Karpas-422 (cell line): Measurements from ENCODE around the gene LRP1B. TPM values are rescaled to one million over a fixed set of nuclear protein-coding genes. Genes with fewer than 3 reads are reported as not detected.
"Not testable (repeated sequence)": the region's sequence is repeated elsewhere in the genome, so short reads cannot be mapped to it uniquely, and the experiment has no call there.

Experiments
- DNase-seq: peaks from one replicate; pipeline ENCODE4 v3.0.0-alpha.2; 2015
- H2AFZ ChIP-seq: fragments of 200-600 bp; sonication (generic); 2 replicates; pipeline ENCODE4 v1.6.1; 2014; ENCODE audit warnings: antibody characterized with exemption, low read length, mixed read lengths
- H3K27ac ChIP-seq: fragments of 200-600 bp; sonication (generic); 2 replicates; pipeline ENCODE4 v1.5.1; 2014; ENCODE audit warnings: mild to moderate bottlenecking, low read length, moderate library complexity
- H3K27me3 ChIP-seq: fragments of 200-600 bp; sonication (generic); 2 replicates; pipeline ENCODE4 v1.6.1; 2014; ENCODE audit warnings: low read length, mixed read lengths
- H3K36me3 ChIP-seq: fragments of 200-600 bp; sonication (generic); 2 replicates; pipeline ENCODE4 v1.6.1; 2014; ENCODE audit warnings: low read length, mixed read lengths; ENCODE audit not compliant: insufficient read depth
- H3K4me1 ChIP-seq: fragments of 200-600 bp; sonication (generic); 2 replicates; pipeline ENCODE4 v1.6.1; 2014; ENCODE audit warnings: mild to moderate bottlenecking, low read length, mixed read lengths
- H3K4me2 ChIP-seq: fragments of 200-600 bp; sonication (generic); 2 replicates; pipeline ENCODE4 v1.6.1; 2014; ENCODE audit warnings: low read length, low read depth, mild to moderate bottlenecking; ENCODE audit not compliant: poor library complexity, severe bottlenecking
- H3K4me3 ChIP-seq: fragments of 200-600 bp; sonication (generic); 2 replicates; pipeline ENCODE4 v1.5.1; 2014; ENCODE audit warnings: mild to moderate bottlenecking, antibody characterized with exemption, low read length, mixed read lengths
- H3K79me2 ChIP-seq: fragments of 200-600 bp; sonication (generic); 2 replicates; pipeline ENCODE4 v1.6.1; 2014; ENCODE audit warnings: mild to moderate bottlenecking, low read length, mixed read lengths
- H3K9ac ChIP-seq: fragments of 200-600 bp; sonication (generic); 2 replicates; pipeline ENCODE4 v1.6.0; 2014; ENCODE audit warnings: low read length
- H3K9me2 ChIP-seq: fragments of 200-600 bp; sonication (generic), shearing (Covaris generic); replicated peaks from 2 replicates; pipeline ENCODE4 v1.6.0; 2014; ENCODE audit warnings: mild to moderate bottlenecking, low read length, moderate library complexity; ENCODE audit not compliant: insufficient read depth
- H3K9me3 ChIP-seq: fragments of 300-700, 200-600 bp; sonication (generic); 2 replicates; pipeline ENCODE4 v1.6.1; 2014; ENCODE audit warnings: low read length, mixed read lengths
- H4K20me1 ChIP-seq: fragments of 200-600 bp; sonication (generic); 2 replicates; pipeline ENCODE4 v1.6.1; 2014; ENCODE audit warnings: mild to moderate bottlenecking, antibody characterized with exemption, low read length, low read depth; ENCODE audit not compliant: insufficient read depth
- total RNA-seq: library from RNA; depleted of rRNA; stranded (reverse); fragments of >200 nt; shearing (Covaris generic); gene quantifications from 2 replicates; pipeline ENCODE4 v1.2.3, GENCODE V29; 2014; ENCODE audit warnings: low replicate concordance

The LRP1B gene
- total RNA-seq, 1 experiment from 2014 or later = not detected

DNA sequence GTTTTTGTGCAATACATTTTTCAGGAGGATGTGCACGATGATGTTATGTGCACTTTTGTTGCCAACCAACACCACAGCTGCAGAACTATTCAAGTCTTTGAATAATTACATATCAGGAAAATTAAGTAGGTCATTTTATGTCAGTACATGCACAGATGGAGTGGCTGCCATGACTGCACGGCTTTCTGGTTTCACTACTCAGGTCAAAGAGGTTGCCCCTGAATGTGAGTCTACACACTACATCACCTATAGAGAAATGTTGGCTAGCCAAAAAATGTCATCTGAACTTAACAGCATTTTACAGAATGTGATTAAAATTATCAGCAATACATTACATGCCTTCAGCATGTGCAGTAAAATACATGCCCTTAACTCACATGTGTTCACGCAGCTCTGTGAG is 1713.3 kb downstream of the LRP1B start:
- DNase-seq = no peak
- no peaks in the 10 kb centered on the region for H3K36me3 ChIP-seq
- H3K9ac ChIP-seq = no peak overlapping the region
- no peaks in the 10 kb centered on the region for H3K9me2 ChIP-seq
- no peaks in the 10 kb centered on the region for H3K4me1 ChIP-seq
- H3K79me2 ChIP-seq = no peaks in the 10 kb centered on the region
- peaks cover 4% of the 10 kb centered on the region; the same call in 1 of the 2 replicates for H3K9me3 ChIP-seq
- no peak overlapping the region for H2AFZ ChIP-seq
- no peak overlapping the region for H3K4me2 ChIP-seq
- H4K20me1 ChIP-seq = no peaks in the 10 kb centered on the region
- no peaks in the 10 kb centered on the region for H3K27me3 ChIP-seq
- H3K27ac ChIP-seq = no peak overlapping the region
- no peak overlapping the region for H3K4me3 ChIP-seq

DNA sequence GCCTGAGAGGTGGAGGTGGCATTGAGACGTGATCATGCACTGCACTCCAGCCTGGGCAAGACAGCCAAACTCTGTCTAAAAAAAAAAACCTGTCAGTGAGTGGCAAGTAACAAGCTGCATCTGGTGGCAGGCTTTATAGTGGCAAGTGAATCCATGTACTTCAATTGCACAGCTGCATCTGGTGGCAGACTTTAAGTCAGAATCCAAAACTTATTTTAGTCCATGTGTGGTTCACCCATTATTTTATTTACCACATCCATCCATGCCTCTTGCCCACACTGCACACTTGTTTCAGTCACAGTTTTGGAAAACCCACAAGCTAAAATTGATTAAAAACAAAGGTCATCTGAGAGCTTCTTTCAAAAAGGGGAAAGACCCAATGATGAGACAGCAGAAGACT is 1714.2 kb downstream of the LRP1B start:
- Histone ChIP-seq H3K9me2 (no peaks in the 10 kb centered on the region), H3K27ac (no peak overlapping the region), H3K27me3 (no peaks in the 10 kb centered on the region), H3K9ac (no peak overlapping the region), H3K79me2 (no peaks in the 10 kb centered on the region), H3K4me2 (no peak overlapping the region), H2AFZ (no peak overlapping the region), H3K9me3 (peaks cover 9% of the 10 kb centered on the region), H3K4me1 (no peaks in the 10 kb centered on the region), H3K4me3 (no peak overlapping the region), H3K36me3 (no peaks in the 10 kb centered on the region), H4K20me1 (no peaks in the 10 kb centered on the region)
- no peak for DNase-seq

DNA sequence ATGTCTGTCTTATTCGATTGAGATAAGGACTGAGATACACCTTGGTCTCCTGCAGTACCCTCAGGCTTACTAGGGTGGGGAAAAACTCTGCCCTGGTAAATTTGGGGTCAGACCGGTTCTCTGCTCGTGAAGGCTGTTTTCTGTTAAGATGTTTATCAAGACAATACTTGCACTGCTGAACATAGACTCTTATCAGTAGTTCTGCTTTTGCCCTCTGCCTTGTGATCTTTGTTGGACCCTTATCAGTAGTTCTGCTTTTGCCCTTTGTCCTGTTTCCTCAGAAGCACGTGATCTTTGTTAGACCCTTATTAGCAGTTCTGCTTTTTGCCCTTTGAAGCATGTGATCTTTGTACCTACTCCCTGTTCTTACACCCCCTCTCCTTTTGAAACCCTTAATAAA is 1715.8 kb downstream of the LRP1B start:
- H3K27ac ChIP-seq, H3K4me2 ChIP-seq, H3K4me3 ChIP-seq, H3K27me3 ChIP-seq, H3K9ac ChIP-seq, DNase-seq, H3K79me2 ChIP-seq, H3K4me1 ChIP-seq, H4K20me1 ChIP-seq, H3K36me3 ChIP-seq, H3K9me2 ChIP-seq, H2AFZ ChIP-seq: not testable (repeated sequence)
- H3K9me3 ChIP-seq = peaks cover 14% of the 10 kb centered on the region

- no peak overlapping the region for H2AFZ ChIP-seq
- no peaks in the 10 kb centered on the region for H3K27me3 ChIP-seq
- no peak for DNase-seq
- H3K4me3 ChIP-seq = no peak overlapping the region
- no peaks in the 10 kb centered on the region for H3K9me2 ChIP-seq
- no peaks in the 10 kb centered on the region for H3K79me2 ChIP-seq
- no peaks in the 10 kb centered on the region for H3K4me1 ChIP-seq
- no peak overlapping the region for H3K4me2 ChIP-seq
- no peak overlapping the region for H3K27ac ChIP-seq
- H3K9me3 ChIP-seq = peaks cover 20% of the 10 kb centered on the region
- no peaks in the 10 kb centered on the region for H3K36me3 ChIP-seq
- no peaks in the 10 kb centered on the region for H4K20me1 ChIP-seq
- H3K9ac ChIP-seq = no peak overlapping the region
These were observed 1720.1 kb downstream of the LRP1B start for GRCh38 chr2:140410695-140411094.

- no peaks in the 10 kb centered on the region for H3K4me1 ChIP-seq
These were observed 1729.8 kb downstream of the LRP1B start for GRCh38 chr2:140401056-140401455.

GRCh38 chr2:140392824-140393223 is 1738.0 kb downstream of the LRP1B start:
- Histone ChIP-seq H3K36me3 (no peaks in the 10 kb centered on the region), H3K4me1 (no peaks in the 10 kb centered on the region), H3K9me2 (no peaks in the 10 kb centered on the region), H3K4me2 (no peak overlapping the region), H3K4me3 (no peak overlapping the region), H3K27me3 (no peaks in the 10 kb centered on the region), H3K27ac (no peak overlapping the region), H2AFZ (no peak overlapping the region), H3K9ac (no peak overlapping the region), H4K20me1 (no peaks in the 10 kb centered on the region), H3K79me2 (no peaks in the 10 kb centered on the region), H3K9me3 (peaks cover 8% of the 10 kb centered on the region)
- no peak for DNase-seq

More at GRCh38 chr2:140401056-140401455, 1729.8 kb downstream of the LRP1B start:
- H4K20me1 ChIP-seq = no peaks in the 10 kb centered on the region
- H3K4me2 ChIP-seq = no peak overlapping the region
- no peak overlapping the region for H3K9ac ChIP-seq
- no peaks in the 10 kb centered on the region for H3K36me3 ChIP-seq
- H3K9me3 ChIP-seq = peaks cover 5% of the 10 kb centered on the region
- no peak overlapping the region for H2AFZ ChIP-seq
- H3K9me2 ChIP-seq = no peaks in the 10 kb centered on the region
- H3K27ac ChIP-seq = no peak overlapping the region
- H3K27me3 ChIP-seq = no peaks in the 10 kb centered on the region
- DNase-seq = no peak
- H3K79me2 ChIP-seq = no peaks in the 10 kb centered on the region
- no peak overlapping the region for H3K4me3 ChIP-seq

GRCh38 chr2:140384946-140385345 is 1745.9 kb downstream of the LRP1B start:
- H3K9me2 ChIP-seq = no peaks in the 10 kb centered on the region
- no peak overlapping the region for H3K9ac ChIP-seq
- no peak overlapping the region for H3K4me2 ChIP-seq
- H3K9me3 ChIP-seq = peaks cover 3% of the 10 kb centered on the region
- H3K79me2 ChIP-seq = no peaks in the 10 kb centered on the region
- no peaks in the 10 kb centered on the region for H4K20me1 ChIP-seq
- no peaks in the 10 kb centered on the region for H3K4me1 ChIP-seq
- no peaks in the 10 kb centered on the region for H3K36me3 ChIP-seq
- H3K27me3 ChIP-seq = no peaks in the 10 kb centered on the region
- H3K4me3 ChIP-seq = no peak overlapping the region
- no peak overlapping the region for H3K27ac ChIP-seq
- no peak for DNase-seq
- H2AFZ ChIP-seq = no peak overlapping the region

- Histone ChIP-seq H3K4me2 (no peak overlapping the region), H3K9me3 (peaks cover 3% of the 10 kb centered on the region; the same call in 1 of the 2 replicates), H2AFZ (no peak overlapping the region), H3K27ac (no peak overlapping the region), H3K9me2 (no peaks in the 10 kb centered on the region), H4K20me1 (no peaks in the 10 kb centered on the region), H3K9ac (no peak overlapping the region), H3K36me3 (no peaks in the 10 kb centered on the region), H3K4me3 (no peak overlapping the region), H3K79me2 (no peaks in the 10 kb centered on the region), H3K4me1 (no peaks in the 10 kb centered on the region), H3K27me3 (no peaks in the 10 kb centered on the region)
- DNase-seq = no peak
These were observed 1747.0 kb downstream of the LRP1B start for GRCh38 chr2:140383781-140384180.

DNA sequence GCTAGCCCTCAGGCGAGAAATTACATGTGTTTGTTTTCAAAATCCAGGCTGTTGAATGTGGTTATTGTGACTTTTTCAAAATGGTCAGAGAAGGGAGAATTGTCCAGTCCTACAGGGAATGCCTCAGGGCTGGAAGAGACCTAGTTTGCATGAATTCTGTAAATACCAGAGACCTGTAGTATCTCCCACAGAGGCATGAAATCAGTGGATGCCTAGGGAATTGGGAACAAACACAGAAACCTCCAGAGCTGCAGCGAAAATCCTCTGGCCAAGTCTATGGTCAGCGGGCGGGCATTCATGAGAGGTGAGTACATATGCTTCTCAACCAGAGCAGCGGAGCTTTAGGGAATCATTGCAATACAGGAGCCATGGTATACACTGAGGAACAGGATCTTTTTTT is 1754.1 kb downstream of the LRP1B start:
- Histone ChIP-seq H3K36me3 (no peaks in the 10 kb centered on the region), H3K9me2 (no peaks in the 10 kb centered on the region), H3K4me3 (no peak overlapping the region), H3K27ac (no peak overlapping the region), H2AFZ (no peak overlapping the region), H3K9ac (no peak overlapping the region), H3K27me3 (no peaks in the 10 kb centered on the region), H3K9me3 (peaks cover 9% of the 10 kb centered on the region), H3K79me2 (no peaks in the 10 kb centered on the region), H3K4me1 (no peaks in the 10 kb centered on the region), H3K4me2 (no peak overlapping the region), H4K20me1 (no peaks in the 10 kb centered on the region)
- no peak for DNase-seq
